Spinal cord (tissue), 10 donors: Measurements from ENCODE around the gene MTMR2. TPM values are rescaled to one million over a fixed set of nuclear protein-coding genes. Genes with fewer than 3 reads are reported as not detected.

Source experiments
- DNase-seq, 6 donors: peaks; one replicate each; pipeline versions ENCODE4 v3.0.0 to v3.0.0-alpha.2; 2013 to 2015; ENCODE audit warnings: low spot score in 6 of 6, low read depth in 4 of 6
- H3K27ac ChIP-seq: one replicate; pipeline ENCODE4 v1.5.1; 2013; ENCODE audit warnings: low read depth, low read length, control low read depth
- H3K27me3 ChIP-seq: one replicate; pipeline ENCODE4 v1.6.1; 2013; ENCODE audit warnings: low read length; ENCODE audit not compliant: control insufficient read depth, insufficient read depth
- H3K36me3 ChIP-seq: one replicate; pipeline ENCODE4 v1.6.1; 2013; ENCODE audit warnings: low read length; ENCODE audit not compliant: control insufficient read depth, insufficient read depth
- H3K4me1 ChIP-seq: one replicate; pipeline ENCODE4 v1.6.1; 2013; ENCODE audit warnings: low read length; ENCODE audit not compliant: control insufficient read depth, insufficient read depth
- H3K4me3 ChIP-seq: one replicate; pipeline ENCODE4 v1.5.1; 2013; ENCODE audit warnings: low read depth, low read length, control low read depth
- H3K9me3 ChIP-seq: one replicate; pipeline ENCODE4 v1.6.1; 2013; ENCODE audit warnings: low read length; ENCODE audit not compliant: control insufficient read depth, insufficient read depth
- WGBS: methylation state at CpG from one replicate; pipeline ENCODE4 v1.1.5; 2013; ENCODE audit warnings: missing lambda C conversion rate; ENCODE audit not compliant: insufficient coverage; 5-methylcytosine and 5-hydroxymethylcytosine counted together
- long read RNA-seq, 4 donors: transcript quantifications; one replicate each; lab custom pipeline, GENCODE V29; 2026
- polyA plus RNA-seq, 2 donors: library from polyadenylated mRNA; unstranded; fragments of 120-200 nt; gene quantifications; one replicate each; pipeline ENCODE4 v1.2.1, GENCODE V29; 2013; ENCODE audit not compliant: insufficient read length in 2 of 2
- total RNA-seq, 2 donors: library from RNA; depleted of rRNA in 1 of 2; stranded (reverse); fragments of 120-200 nt in 1 of 2; fragments of >200 nt in 1 of 2; gene quantifications; one replicate each; pipeline versions ENCODE4 v1.2.3 to v1.2.4, GENCODE V29; 2013 to 2014
- donor health status: healthy.

The MTMR2 gene
- total RNA-seq (10 to 100 TPM; 33.5 to 54.3 TPM), polyA plus RNA-seq (10 to 100 TPM; 36.3 to 46.2 TPM)
- long read RNA-seq, donor 1, full-length matches to known transcripts: 5 of 5 reads
- long read RNA-seq, donor 1, partial matches to known transcripts: 0 of 5 reads
- long read RNA-seq, donor 1, other reads (novel, unspliced or antisense): 0 of 5 reads
- long read RNA-seq, donor 2: 0 reads
- long read RNA-seq, donor 3, full-length matches to known transcripts: 6 of 6 reads
- long read RNA-seq, donor 3, partial matches to known transcripts: 0 of 6 reads
- long read RNA-seq, donor 3, other reads (novel, unspliced or antisense): 0 of 6 reads
- long read RNA-seq, donor 4, full-length matches to known transcripts: 8 of 8 reads
- long read RNA-seq, donor 4, partial matches to known transcripts: 0 of 8 reads
- long read RNA-seq, donor 4, other reads (novel, unspliced or antisense): 0 of 8 reads

DNA sequence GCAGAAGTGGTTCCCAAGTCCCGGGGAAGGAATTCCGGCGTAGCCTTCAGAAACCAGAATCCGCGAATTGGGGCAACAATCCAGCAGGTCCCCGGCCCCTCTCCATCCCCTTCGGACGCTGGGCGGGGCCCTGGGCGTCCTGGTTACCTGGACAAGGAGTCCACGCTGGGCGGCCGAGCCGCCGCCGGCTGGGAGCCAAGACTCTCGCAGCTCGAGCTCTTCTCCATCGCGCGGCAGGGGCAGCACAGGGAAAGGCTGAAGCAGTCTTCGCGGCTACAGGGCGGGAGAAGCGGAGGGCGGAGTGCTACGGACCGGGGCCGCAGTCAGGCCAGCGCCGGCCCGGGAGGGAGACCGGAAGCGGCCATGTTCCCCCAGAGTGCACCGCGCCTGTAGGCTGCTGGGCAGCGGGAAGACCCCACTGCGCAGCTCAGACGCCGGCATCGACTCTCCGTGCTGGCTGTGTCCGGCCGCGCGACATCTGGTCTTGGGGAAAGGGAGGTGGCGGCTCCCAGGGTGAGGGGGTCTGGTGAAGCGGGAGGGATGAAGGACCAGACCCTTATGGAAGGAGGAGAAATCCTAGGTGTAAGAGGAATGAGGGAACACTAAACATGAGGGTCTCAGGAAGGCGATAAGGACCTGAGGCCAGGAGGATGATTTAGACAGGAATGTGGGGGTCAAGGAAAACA lies at the start of gene MTMR2:
MTMR2 (minus strand) TSS at position 380 of the 686 bp plus-strand sequence; CDS start at position 227, 153 bp downstream.
- H3K36me3 ChIP-seq: no peaks in the 10 kb centered on the region
- H3K4me1 ChIP-seq: no peaks in the 10 kb centered on the region
- peak within 1 kb of the TSS; percentile 98 for H3K4me3 ChIP-seq
- H3K27me3 ChIP-seq: no peaks in the 10 kb centered on the region
- DNase-seq: peak; percentile 45 to 93 (median 78)
- no peaks in the 10 kb centered on the region for H3K9me3 ChIP-seq
- H3K27ac ChIP-seq: peak within 1 kb of the TSS; percentile 98
- under 1% methylated on average over 49 of the region's 49 CpGs for WGBS

DNA sequence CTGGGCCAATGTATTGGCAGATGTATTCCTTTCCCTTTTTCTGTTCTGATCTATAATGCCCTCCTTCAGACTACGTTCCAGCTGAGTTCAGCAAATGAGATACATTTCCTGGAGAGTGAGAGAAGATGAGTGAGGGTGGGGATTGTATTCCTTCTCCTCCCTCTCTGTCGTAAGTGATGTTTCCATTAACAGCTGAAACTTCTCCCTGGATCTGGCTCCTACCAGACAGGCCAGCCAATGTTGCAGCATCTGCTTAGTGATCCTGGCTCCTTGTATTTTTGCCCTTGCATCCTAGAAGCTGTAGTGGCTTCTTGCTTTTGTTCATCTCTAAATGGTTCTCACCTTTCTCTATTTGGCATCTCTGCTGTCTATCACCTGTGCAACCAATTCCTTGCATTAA lies 48.2 kb upstream of the MTMR2 start:
- H3K27ac ChIP-seq: no peak overlapping the region
- WGBS: no CpG with 5 or more reads among the region's 2 CpGs

DNA sequence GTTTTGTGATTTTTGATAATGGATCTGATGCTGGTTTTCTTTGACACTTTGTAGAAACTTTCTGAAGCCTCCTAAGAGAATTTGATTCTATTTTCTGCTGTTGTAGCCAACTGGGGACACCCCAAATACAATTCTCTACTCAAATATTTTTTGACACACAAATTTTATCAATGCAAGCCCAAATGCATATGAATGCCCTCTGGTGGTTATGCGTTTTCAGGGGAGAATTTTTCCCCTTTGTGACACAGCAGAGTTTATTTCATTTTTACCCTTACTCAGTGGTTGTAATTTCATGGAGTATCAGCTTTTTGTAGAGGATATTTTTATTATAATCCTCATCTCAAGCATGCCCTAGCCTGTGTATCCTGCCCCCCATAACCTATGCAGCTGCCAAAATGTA lies 44.7 kb upstream of the MTMR2 start:
- no peak overlapping the region for H3K27ac ChIP-seq
- no CpG with 5 or more reads among the region's 1 CpG for WGBS
- no peaks in the 10 kb centered on the region for H3K4me1 ChIP-seq
- DNase-seq: no peak
- H3K9me3 ChIP-seq: no peaks in the 10 kb centered on the region
- no peak overlapping the region for H3K4me3 ChIP-seq
- H3K27me3 ChIP-seq: no peaks in the 10 kb centered on the region
- no peaks in the 10 kb centered on the region for H3K36me3 ChIP-seq

More for the DNA sequence above, 48.2 kb upstream of the MTMR2 start:
- Histone ChIP-seq H3K4me1 (no peaks in the 10 kb centered on the region), H3K9me3 (no peaks in the 10 kb centered on the region), H3K36me3 (no peaks in the 10 kb centered on the region), H3K27me3 (no peaks in the 10 kb centered on the region), H3K4me3 (no peak overlapping the region)
- no peak for DNase-seq

DNA sequence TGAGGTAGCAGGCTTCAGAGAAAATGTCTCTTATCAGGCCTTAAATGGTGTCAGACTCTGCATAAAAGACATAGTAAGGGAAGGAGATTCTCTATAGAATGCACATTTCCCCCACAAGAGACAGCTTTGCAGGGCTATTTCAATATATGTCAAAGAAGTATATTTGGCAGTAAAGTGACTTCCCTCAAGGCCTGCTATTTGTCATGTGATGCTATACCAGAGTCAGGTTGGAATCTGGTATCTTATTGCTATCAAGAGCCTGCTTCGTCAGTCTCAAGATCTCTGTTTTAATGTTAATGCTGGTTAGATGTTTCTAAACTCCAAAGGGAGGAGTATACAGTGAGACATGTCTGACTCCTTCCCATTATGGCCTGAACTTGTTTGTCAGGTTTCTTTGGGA lies 40.4 kb upstream of the MTMR2 start:
- no peaks in the 10 kb centered on the region for H3K27me3 ChIP-seq
- H3K4me3 ChIP-seq: no peak overlapping the region
- no peak overlapping the region for H3K27ac ChIP-seq
- no peak for DNase-seq
- H3K9me3 ChIP-seq: no peaks in the 10 kb centered on the region
- no peaks in the 10 kb centered on the region for H3K4me1 ChIP-seq
- no peaks in the 10 kb centered on the region for H3K36me3 ChIP-seq
- WGBS: no CpG with 5 or more reads among the region's 1 CpG

DNA sequence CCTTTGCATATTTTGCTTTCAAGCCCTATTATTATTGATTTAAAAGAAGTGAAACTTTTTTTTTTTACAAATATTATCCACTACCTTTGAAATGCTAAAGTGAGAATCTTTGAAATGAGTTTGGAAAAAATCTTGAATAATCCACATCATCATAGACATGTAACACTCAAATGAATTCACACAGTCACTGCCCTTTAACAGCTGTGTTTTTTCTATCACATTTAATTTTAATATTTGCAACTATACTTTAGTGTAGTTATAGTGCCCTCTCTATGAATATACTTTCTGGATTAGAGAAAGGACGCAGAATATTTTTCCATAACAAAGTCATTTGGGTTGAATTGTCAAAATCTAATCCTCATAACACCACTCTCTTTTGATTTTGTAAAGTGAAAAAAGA lies 37.9 kb upstream of the MTMR2 start:
- Histone ChIP-seq H3K27ac (no peak overlapping the region), H3K36me3 (no peaks in the 10 kb centered on the region), H3K9me3 (no peaks in the 10 kb centered on the region), H3K4me1 (no peaks in the 10 kb centered on the region), H3K4me3 (no peak overlapping the region), H3K27me3 (no peaks in the 10 kb centered on the region)
- DNase-seq: no peak
- WGBS: no CpG with 5 or more reads among the region's 1 CpG

DNA sequence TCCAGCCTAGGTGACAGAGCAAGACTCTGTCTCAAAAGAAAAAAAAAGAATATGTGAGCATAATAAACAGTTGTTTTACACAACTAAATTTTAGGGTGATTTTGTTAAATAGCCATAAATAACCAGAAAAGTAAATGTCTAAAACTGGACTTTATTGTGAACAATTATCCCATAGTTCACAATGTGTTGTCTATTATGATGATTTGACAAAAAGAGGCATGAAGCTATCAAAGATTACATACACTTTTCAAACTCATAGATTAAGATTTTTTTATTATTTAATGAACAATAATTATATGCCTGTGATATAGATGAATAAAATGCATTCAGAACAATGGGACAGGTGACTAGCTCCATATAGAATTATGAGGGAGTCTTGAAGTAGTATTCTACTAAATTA lies 27.0 kb upstream of the MTMR2 start:
- DNase-seq: no peak
- H3K4me3 ChIP-seq: no peak overlapping the region
- no peaks in the 10 kb centered on the region for H3K4me1 ChIP-seq
- H3K27me3 ChIP-seq: no peaks in the 10 kb centered on the region
- no peak overlapping the region for H3K27ac ChIP-seq
- H3K9me3 ChIP-seq: no peaks in the 10 kb centered on the region
- H3K36me3 ChIP-seq: no peaks in the 10 kb centered on the region

DNA sequence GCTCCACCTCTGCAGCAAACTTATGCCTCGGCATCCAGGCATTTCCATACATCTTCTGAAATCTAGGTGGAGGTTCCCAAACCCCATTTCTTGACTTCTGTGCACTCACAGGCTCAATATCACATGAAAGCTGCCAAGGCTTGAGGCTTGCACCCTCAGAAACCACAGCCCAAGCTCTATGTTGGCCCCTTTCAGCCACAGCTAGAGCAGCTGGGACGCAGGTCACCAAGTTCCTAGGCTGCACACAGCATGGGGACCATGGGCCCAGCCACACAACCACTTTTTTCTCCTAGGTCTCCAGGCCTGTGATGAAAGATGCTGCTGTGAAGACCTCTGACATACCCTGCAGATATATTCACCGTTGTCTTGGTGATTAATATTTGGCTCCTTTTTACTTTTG lies 24.7 kb upstream of the MTMR2 start:
- WGBS: 100% methylated on average over 2 of the region's 3 CpGs
- Histone ChIP-seq H3K4me1 (no peaks in the 10 kb centered on the region), H3K27ac (no peak overlapping the region), H3K9me3 (peaks cover 9% of the 10 kb centered on the region), H3K27me3 (no peaks in the 10 kb centered on the region), H3K4me3 (no peak overlapping the region), H3K36me3 (no peaks in the 10 kb centered on the region)
- DNase-seq: no peak

DNA sequence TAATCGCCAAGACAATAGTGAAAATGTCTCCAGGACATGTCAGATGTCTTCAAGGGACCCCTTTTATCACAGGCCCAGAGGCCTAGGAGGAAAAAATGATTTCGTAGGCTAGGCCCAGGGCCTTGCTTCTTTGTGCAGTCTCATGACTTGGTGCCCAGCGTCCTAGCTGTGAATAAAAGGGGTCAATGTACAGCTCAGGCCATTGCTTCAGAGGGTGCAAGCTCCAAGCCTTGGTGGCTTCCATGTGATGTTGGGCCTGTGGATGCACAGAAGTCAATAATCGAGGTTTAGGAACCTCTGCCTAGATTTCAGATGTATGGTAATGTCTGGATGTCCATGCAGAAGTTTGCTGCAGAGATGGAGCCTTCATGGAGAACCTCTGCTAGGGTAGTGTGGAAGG lies 20.7 kb upstream of the MTMR2 start:
- DNase-seq: no peak
- peaks cover 9% of the 10 kb centered on the region for H3K9me3 ChIP-seq
- H3K4me3 ChIP-seq: no peak overlapping the region
- no peaks in the 10 kb centered on the region for H3K4me1 ChIP-seq
- H3K27me3 ChIP-seq: no peaks in the 10 kb centered on the region
- no peaks in the 10 kb centered on the region for H3K36me3 ChIP-seq
- no peak overlapping the region for H3K27ac ChIP-seq
- WGBS: 87% methylated on average over 4 of the region's 4 CpGs

DNA sequence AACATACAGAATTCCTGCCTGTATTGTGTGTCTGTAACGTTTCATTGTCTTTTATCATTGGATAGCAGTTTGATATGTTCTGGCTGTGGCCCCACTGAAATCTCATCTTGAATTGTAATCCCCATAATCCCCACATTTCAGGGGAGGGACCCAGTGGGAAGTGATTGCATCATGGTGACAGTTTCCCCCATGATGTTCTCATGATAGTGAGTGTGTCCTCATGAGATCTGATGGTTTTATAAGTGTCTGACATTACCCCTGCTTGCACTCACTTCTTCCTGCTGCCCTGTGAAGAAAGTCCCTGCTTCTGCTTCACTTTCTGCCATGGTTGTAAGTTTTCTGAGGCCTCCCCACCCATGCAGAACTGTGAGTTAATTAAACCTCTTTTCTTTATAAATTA lies 19.6 kb upstream of the MTMR2 start:
- H3K36me3 ChIP-seq: no peaks in the 10 kb centered on the region
- no peak overlapping the region for H3K4me3 ChIP-seq
- H3K9me3 ChIP-seq: peaks cover 9% of the 10 kb centered on the region
- no peaks in the 10 kb centered on the region for H3K27me3 ChIP-seq
- WGBS: no CpG with 5 or more reads among the region's 1 CpG
- H3K27ac ChIP-seq: no peak overlapping the region
- no peaks in the 10 kb centered on the region for H3K4me1 ChIP-seq
- no peak for DNase-seq

DNA sequence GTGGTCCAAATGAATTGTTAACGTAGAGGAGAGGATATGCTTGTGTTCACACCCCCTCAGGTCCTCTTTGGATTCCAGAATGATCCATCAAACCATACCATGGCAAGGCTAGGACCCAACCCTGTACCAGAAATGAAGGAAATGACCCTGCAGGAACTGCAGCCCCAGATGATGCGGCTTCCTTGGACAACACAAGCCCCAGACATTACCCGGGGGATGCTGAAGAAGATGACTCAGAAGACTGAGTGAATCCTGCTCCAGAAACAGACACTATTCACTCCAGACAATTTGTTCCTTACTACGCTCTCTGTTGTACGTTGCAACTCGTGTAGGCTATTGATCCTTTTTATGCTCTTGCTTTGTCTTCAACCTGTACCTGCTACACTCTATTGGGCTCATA lies 15.2 kb upstream of the MTMR2 start:
- no peak overlapping the region for H3K27ac ChIP-seq
- WGBS: 96% methylated on average over 5 of the region's 6 CpGs
- DNase-seq: no peak
- no peaks in the 10 kb centered on the region for H3K36me3 ChIP-seq
- H3K9me3 ChIP-seq: peaks cover under 1% of the 10 kb centered on the region
- no peaks in the 10 kb centered on the region for H3K27me3 ChIP-seq
- no peaks in the 10 kb centered on the region for H3K4me1 ChIP-seq
- no peak overlapping the region for H3K4me3 ChIP-seq
